Measurements from ENCODE around the gene PMF1.

Gene PMF1

DNA sequence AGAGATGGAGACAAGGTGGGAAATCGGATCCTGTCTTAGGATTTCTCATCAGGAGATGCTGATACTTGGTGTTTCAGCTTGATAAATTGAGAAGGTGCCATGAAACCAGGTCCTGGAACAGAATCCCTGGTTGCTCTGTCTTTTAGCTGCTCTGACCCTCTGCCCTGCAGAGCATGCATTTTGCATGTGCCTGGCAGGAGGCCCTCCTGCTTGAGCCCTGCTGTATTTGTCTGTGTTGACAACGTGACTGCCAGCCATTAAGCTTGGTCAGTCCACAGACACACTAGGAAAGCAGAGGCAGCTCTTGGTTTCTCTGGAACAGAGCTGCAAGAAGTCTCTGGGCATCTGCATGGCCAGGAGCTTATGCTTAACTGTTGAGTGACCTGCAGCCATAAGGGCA lies 16.4 kb upstream of the PMF1 start:
- Histone ChIP-seq H3K36me3 (ENCODE audit: insufficient read depth, low read length) (peaks cover 41% of the 10 kb centered on the region), H2AFZ (ENCODE audit: low read length) (no peak overlapping the region), H3F3A (ENCODE audit: insufficient read depth, low read length) (no peaks in the 10 kb centered on the region), H3K4me3 (ENCODE audit: low read depth, low read length, poor library complexity, severe bottlenecking) (no peak overlapping the region), H3K27ac (ENCODE audit: low read depth, low read length, poor library complexity, severe bottlenecking) (no peak overlapping the region), H3K4me2 (ENCODE audit: low read length) (0 out of 2 replicates have a peak overlapping the region, but pooled peaks have one; percentile 31), H3K79me2 (ENCODE audit: insufficient read depth, low read length) (peaks cover 30% of the 10 kb centered on the region), H3K9me2 (ENCODE audit: low read depth, low read length) (no peaks in the 10 kb centered on the region), H3K9ac (ENCODE audit: low read length) (no peak overlapping the region; the same call in 1 of the 2 replicates), H3K9me3 (ENCODE audit: low read length) (0 out of 2 replicates have a peak, but pooled peaks cover 2% of the 10 kb centered on the region), H3K27me3 (ENCODE audit: insufficient read depth, low read length) (no peaks in the 10 kb centered on the region), H3K4me1 (ENCODE audit: insufficient read depth, low read length, severe bottlenecking) (peaks cover 36% of the 10 kb centered on the region), H4K20me1 (ENCODE audit: insufficient read depth, low read length) (no peaks in the 10 kb centered on the region)
- no peak for TF ChIP-seq EZH2 (IDR thresholded peaks at IDR 0.05; ENCODE audit: borderline replicate concordance, low read length)
- TF ChIP-seq, protein P1, sequence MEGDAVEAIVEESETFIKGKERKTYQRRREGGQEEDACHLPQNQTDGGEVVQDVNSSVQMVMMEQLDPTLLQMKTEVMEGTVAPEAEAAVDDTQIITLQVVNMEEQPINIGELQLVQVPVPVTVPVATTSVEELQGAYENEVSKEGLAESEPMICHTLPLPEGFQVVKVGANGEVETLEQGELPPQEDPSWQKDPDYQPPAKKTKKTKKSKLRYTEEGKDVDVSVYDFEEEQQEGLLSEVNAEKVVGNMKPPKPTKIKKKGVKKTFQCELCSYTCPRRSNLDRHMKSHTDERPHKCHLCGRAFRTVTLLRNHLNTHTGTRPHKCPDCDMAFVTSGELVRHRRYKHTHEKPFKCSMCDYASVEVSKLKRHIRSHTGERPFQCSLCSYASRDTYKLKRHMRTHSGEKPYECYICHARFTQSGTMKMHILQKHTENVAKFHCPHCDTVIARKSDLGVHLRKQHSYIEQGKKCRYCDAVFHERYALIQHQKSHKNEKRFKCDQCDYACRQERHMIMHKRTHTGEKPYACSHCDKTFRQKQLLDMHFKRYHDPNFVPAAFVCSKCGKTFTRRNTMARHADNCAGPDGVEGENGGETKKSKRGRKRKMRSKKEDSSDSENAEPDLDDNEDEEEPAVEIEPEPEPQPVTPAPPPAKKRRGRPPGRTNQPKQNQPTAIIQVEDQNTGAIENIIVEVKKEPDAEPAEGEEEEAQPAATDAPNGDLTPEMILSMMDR (IDR thresholded peaks at IDR 0.05; ENCODE audit: low read length), result no peak

DNA sequence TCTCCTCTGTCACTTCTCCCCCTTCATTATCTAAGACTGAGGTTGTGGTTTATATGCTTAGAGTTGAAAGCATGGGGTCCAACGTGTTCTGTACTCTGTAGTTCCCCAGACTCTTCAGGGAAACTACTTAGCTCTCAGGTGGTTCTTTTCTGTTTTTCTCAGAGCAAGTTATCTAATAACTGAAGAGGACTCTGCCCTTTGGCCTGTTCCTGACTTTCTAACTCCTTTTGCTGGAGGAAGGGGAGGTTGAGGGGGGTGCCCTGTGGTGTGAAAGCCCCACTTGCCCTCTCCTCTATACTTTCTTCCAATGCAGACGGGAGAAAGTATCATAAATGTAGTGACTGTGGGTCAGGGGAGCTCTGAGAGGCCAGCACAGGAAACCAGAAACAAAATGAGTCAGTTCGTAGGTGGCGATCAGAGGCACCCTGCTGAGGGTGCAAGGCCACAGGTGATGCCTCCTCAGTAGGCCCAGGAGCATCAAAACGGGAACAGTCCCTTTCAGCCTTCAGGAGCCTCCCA lies 13.9 kb upstream of the PMF1 start:
- Histone ChIP-seq H4K20me1 (ENCODE audit: insufficient read depth, low read length) (no peaks in the 10 kb centered on the region), H3F3A (ENCODE audit: insufficient read depth, low read length) (no peaks in the 10 kb centered on the region), H3K9me3 (ENCODE audit: low read length) (no peaks in the 10 kb centered on the region), H3K4me2 (ENCODE audit: low read length) (no peak overlapping the region), H3K79me2 (ENCODE audit: insufficient read depth, low read length) (peaks cover 30% of the 10 kb centered on the region), H3K36me3 (ENCODE audit: insufficient read depth, low read length) (peaks cover 48% of the 10 kb centered on the region), H3K4me1 (ENCODE audit: insufficient read depth, low read length, severe bottlenecking) (peaks cover 23% of the 10 kb centered on the region), H3K9me2 (ENCODE audit: low read depth, low read length) (no peaks in the 10 kb centered on the region), H3K4me3 (ENCODE audit: low read depth, low read length, poor library complexity, severe bottlenecking) (no peak overlapping the region), H2AFZ (ENCODE audit: low read length) (no peak overlapping the region), H3K27me3 (ENCODE audit: insufficient read depth, low read length) (no peaks in the 10 kb centered on the region), H3K9ac (ENCODE audit: low read length) (no peak overlapping the region), H3K27ac (ENCODE audit: low read depth, low read length, poor library complexity, severe bottlenecking) (no peak overlapping the region)
- TF ChIP-seq, protein P1 (IDR thresholded peaks at IDR 0.05; ENCODE audit: low read length), result no peak
- TF ChIP-seq EZH2 (IDR thresholded peaks at IDR 0.05; ENCODE audit: borderline replicate concordance, low read length), result no peak

DNA sequence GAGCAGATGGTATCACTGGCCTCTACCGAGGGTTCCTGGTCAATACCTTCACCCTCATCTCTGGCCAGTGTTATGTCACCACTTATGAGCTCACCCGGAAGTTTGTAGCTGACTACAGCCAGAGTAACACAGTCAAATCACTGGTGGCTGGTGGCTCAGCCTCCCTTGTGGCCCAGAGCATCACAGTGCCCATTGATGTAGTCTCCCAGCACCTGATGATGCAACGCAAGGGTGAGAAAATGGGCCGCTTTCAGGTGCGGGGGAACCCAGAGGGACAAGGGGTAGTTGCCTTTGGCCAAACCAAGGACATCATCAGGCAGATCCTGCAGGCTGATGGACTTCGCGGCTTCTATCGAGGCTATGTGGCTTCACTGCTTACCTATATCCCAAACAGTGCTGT lies 12.8 kb upstream of the PMF1 start:
- H3K79me2 ChIP-seq (ENCODE audit: insufficient read depth, low read length), result peaks cover 20% of the 10 kb centered on the region

More for the DNA sequence above, 12.8 kb upstream of the PMF1 start:
- no peaks in the 10 kb centered on the region for H3K9me3 ChIP-seq (ENCODE audit: low read length)
- peaks cover 15% of the 10 kb centered on the region for H3K4me1 ChIP-seq (ENCODE audit: insufficient read depth, low read length, severe bottlenecking)
- peaks cover 48% of the 10 kb centered on the region for H3K36me3 ChIP-seq (ENCODE audit: insufficient read depth, low read length)
- H3K4me3 ChIP-seq (ENCODE audit: low read depth, low read length, poor library complexity, severe bottlenecking), result no peak overlapping the region
- TF ChIP-seq, protein P1 (IDR thresholded peaks at IDR 0.05; ENCODE audit: low read length), result no peak
- TF ChIP-seq EZH2 (IDR thresholded peaks at IDR 0.05; ENCODE audit: borderline replicate concordance, low read length), result no peak
- H3K27ac ChIP-seq (ENCODE audit: low read depth, low read length, poor library complexity, severe bottlenecking), result no peak overlapping the region
- H3F3A ChIP-seq (ENCODE audit: insufficient read depth, low read length), result no peaks in the 10 kb centered on the region
- H3K4me2 ChIP-seq (ENCODE audit: low read length), result no peak overlapping the region
- H3K9me2 ChIP-seq (ENCODE audit: low read depth, low read length), result no peaks in the 10 kb centered on the region
- no peaks in the 10 kb centered on the region for H4K20me1 ChIP-seq (ENCODE audit: insufficient read depth, low read length)
- no peaks in the 10 kb centered on the region for H3K27me3 ChIP-seq (ENCODE audit: insufficient read depth, low read length)
- no peak overlapping the region for H2AFZ ChIP-seq (ENCODE audit: low read length)
- H3K9ac ChIP-seq (ENCODE audit: low read length), result no peak overlapping the region

All from OCI-LY1 (cell line).